ENCODE data around the gene LPAR1.

The LPAR1 gene

GRCh38 chr9:110997847-110998246, 40.4 kb downstream of the LPAR1 start:
- no peak for DNase-seq

GRCh38 chr9:110996436-110997220, 41.6 kb downstream of the LPAR1 start:
- DNase-seq = no peak

GRCh38 chr9:110995420-110996340, 42.6 kb downstream of the LPAR1 start:
- DNase-seq = no peak

- no peak for DNase-seq
Measured at GRCh38 chr9:110994771-110995241, 43.5 kb downstream of the LPAR1 start.

- DNase-seq = no peak
Measured at GRCh38 chr9:110990481-110990880, 47.8 kb downstream of the LPAR1 start.

- DNase-seq = no peak
Measured at GRCh38 chr9:110986529-110986928, 51.7 kb downstream of the LPAR1 start.

GRCh38 chr9:110984890-110985437, 53.3 kb downstream of the LPAR1 start:
- no peak for DNase-seq

- DNase-seq = no peak
Measured at GRCh38 chr9:110980261-110980660, 58.0 kb downstream of the LPAR1 start.

GRCh38 chr9:110979636-110980035, 58.6 kb downstream of the LPAR1 start:
- no peak for DNase-seq

GRCh38 chr9:110978516-110978915, 59.8 kb downstream of the LPAR1 start:
- no peak for DNase-seq

- DNase-seq = peak; percentile 1 to 42
Measured at GRCh38 chr9:110977259-110977709, 61.0 kb downstream of the LPAR1 start.

- DNase-seq = no peak
Measured at GRCh38 chr9:110975969-110976368, 62.3 kb downstream of the LPAR1 start.

- no peak for DNase-seq
Measured at GRCh38 chr9:110975278-110975677, 63.0 kb downstream of the LPAR1 start.

GRCh38 chr9:110971705-110972104, 66.6 kb downstream of the LPAR1 start:
- no peak for DNase-seq

- DNase-seq = no peak
Measured at GRCh38 chr9:110971234-110971633, 67.0 kb downstream of the LPAR1 start.

GRCh38 chr9:110969971-110970386, 68.3 kb downstream of the LPAR1 start:
- no peak for DNase-seq

GRCh38 chr9:110968096-110968495, 70.2 kb downstream of the LPAR1 start:
- no peak for DNase-seq

- DNase-seq = no peak
Measured at GRCh38 chr9:110967196-110967595, 71.1 kb downstream of the LPAR1 start.

GRCh38 chr9:110960288-110960687, 78.0 kb downstream of the LPAR1 start:
- no peak for DNase-seq

GRCh38 chr9:110958847-110959246, 79.4 kb downstream of the LPAR1 start:
- no peak for DNase-seq

GRCh38 chr9:110954822-110955291, 83.4 kb downstream of the LPAR1 start:
- DNase-seq = no peak

- DNase-seq = no peak
Measured at GRCh38 chr9:110952540-110952859, 85.8 kb downstream of the LPAR1 start.

- DNase-seq = no peak
Measured at GRCh38 chr9:110951805-110952539, 86.3 kb downstream of the LPAR1 start.

All from NCI-H446 (cell line).